HG03064 (cell line): ENCODE data around the gene SHROOM3.

Source experiments
- ATAC-seq: cut with Tn5 transposase; IDR thresholded peaks from one replicate; pipeline ENCODE4 v1.9.1; 2021; ENCODE audit warnings: low read depth; ENCODE audit not compliant: unreplicated experiment

SHROOM3 gene

DNA sequence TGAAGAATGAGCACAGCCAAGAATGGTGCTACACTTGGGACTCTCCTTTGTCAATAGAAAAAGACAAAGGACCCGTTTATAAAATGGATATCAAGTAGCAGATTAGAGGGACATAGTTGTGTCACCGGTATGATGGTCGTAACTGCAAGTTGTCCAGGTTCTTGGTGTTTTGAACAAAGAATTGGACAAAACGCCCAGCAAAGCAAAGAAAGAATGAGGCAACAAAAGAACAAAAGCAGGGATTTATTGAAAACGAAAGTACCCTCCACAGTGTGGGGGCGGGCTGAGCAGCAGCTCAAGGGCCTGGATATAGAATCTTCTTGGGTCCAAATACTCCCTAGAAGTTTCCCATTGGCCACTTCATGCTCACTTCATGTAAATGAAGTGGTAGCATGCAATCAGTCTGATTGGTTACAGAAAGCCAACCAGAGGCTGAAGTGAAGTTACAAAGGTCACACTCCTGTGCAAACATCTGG, 54.7 kb downstream of the SHROOM3 start:
- no peak for ATAC-seq

DNA sequence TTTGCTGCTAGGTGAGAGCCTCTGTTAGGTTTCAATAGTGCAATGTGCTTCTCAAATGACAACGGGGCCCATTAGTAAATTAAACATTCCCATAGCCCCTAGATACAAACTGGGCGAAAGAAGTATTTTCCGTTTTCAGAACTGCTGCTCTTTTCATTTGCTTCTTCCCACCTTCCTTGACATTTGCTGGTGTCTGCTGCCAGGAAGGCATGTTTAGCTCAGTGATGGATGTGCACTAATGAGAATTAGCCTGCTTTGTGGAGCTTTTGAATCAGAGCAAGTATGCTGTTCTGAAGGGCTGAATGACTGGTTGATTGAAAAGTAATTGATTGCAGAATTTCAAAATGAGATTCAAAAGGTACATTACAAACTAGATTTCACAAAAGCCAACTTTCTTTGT, 57.0 kb downstream of the SHROOM3 start:
- ATAC-seq = no peak

DNA sequence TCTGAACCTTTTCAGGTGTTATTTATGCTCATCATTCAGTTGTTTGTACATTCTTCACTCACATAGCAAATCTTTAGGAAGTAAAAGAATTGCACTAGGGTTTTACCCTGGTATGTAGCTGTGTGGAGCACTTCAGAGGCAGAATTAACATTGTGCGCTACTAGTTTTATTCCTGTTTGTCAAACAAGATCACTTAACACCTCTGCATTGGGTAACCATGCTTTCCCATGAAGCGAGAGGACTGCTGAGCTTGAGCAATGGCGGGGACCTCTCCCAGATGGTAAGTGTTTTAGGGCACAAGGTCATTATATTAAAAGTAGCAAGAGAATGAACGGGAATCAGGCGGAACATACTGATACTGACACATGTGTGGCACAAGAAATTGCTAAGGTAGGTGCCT, 59.2 kb downstream of the SHROOM3 start:
- no peak for ATAC-seq

DNA sequence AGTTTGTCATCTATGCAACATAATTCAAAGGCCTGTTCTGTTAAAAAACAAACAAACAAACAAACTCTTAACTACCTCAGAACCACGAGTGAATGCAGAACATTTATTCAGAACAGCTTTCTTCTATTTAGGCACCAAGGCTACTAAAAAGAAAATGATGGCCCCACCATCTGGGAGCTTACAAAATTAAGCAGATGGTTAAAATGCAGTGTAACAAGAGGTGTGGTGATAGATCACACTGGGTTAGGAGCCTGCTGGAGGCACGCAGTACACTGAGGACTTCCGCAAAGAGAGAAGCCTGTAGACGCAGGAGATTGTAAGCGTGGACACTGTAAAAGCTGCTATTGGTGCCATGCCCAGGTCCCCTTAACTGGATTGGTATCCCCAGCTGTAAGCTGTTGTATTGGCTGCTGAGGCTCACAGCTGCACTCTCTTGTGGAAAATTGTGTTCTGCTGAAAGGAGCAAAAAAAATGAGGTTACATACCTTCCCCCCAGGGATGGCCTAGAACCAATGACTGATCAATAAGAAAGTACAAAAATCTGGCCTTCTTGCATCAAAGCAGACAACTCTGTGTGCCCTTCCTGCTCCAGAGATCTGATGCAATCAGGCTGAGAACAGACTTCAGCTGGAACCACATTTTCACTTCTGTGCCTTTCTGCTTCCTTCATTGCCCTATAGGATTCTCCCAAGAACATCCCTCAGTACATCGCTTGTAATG, 60.0 kb downstream of the SHROOM3 start:
- ATAC-seq = no peak

- ATAC-seq = no peak
Observed at GRCh38 chr4:76498550-76498949, 63.5 kb downstream of the SHROOM3 start.

DNA sequence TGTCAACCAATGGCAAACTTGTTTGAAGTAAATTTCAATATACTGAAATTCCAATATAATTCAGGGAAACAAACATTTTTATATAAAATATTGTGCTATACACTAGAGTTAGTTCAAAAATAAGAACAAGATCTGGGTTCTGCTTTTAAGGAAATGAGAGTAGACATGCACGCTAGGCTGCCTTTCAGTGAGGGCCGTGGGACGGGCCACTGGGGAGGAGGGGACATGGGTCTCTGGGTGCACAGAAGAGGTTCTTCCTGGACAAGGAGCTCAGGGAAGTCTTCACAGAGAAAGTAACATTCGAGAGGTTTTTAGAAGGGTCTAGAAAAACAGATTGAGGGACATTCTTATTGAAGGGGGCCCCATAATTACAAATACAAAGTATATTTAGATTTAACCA, 64.4 kb downstream of the SHROOM3 start:
- no peak for ATAC-seq

DNA sequence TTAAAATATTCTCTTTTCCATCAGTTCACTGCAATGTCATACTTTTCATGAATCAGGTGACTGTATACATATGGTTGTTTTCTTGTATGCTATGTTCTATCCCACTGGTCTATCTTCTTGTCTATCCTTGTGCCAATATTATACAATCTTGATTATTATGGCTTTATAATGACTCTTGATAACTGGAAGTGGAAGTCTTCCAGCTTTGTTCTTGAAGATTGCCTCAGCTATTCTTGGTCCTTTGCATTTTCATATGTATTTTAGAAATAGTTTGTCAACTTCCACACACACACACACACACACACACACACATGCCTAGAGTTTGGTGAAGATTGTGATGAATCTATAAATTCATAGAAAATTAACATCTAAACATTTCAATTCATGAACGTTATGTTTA, 67.9 kb downstream of the SHROOM3 start:
- no peak for ATAC-seq

DNA sequence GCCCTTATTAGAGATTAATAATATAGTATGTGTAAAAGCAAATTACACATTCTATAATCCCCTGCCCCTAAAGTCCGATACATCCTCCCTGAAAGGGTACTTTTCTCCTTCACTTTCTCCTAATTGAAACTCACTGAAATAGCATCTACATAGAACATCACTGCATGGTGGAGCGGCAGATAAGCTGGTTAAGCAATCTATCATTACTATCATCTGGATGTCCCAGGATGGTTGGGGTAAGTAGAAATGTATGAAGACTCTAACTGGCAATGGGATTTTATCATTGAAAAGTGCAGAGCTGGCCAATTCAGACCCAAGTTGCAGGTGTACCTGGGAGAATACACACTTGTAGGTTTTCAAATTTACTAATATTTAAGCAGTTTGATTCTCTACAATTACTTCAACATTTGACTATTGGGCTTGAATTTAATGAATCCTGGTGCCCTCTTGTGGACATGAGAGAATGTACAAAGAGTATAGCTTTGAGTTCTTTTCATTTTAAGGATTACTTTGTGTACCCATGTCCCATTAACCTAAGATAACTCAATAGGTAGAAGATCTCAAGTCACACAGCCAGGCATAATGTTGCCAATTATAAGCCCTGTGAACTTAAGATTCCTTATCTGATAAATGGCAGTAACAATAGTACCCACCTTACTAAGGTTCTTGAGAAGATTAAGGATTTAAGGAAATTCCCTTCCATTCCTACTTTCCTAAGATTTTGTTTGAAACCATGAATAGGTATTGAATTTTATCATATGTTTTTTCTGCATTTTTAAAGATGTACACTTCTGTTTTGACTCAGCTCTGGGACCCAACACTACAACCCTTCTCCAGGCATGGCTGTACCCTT, 69.8 kb downstream of the SHROOM3 start:
- no peak for ATAC-seq

GRCh38 chr4:76511947-76512346, 76.9 kb downstream of the SHROOM3 start:
- no peak for ATAC-seq

DNA sequence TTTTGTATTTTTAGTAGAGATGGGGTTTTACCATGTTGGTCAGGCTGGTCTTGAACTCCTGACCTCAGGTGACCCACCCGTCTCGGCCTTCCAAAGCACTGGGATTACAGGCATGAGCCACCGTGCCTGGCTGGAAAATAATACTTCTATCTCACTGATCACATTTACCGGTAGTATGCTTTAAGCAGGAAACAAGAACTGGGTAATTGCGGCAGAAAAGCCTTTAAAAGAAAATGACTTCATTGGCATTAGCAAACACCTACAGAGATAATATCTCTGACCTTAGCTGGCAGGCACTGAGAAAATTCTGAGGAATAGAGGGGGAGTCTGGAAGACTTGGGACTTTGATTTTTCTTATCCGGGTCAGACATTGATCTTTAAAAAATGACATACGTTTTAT, 78.5 kb downstream of the SHROOM3 start:
- no peak for ATAC-seq

GRCh38 chr4:76514087-76514486, 79.1 kb downstream of the SHROOM3 start:
- ATAC-seq = no peak

DNA sequence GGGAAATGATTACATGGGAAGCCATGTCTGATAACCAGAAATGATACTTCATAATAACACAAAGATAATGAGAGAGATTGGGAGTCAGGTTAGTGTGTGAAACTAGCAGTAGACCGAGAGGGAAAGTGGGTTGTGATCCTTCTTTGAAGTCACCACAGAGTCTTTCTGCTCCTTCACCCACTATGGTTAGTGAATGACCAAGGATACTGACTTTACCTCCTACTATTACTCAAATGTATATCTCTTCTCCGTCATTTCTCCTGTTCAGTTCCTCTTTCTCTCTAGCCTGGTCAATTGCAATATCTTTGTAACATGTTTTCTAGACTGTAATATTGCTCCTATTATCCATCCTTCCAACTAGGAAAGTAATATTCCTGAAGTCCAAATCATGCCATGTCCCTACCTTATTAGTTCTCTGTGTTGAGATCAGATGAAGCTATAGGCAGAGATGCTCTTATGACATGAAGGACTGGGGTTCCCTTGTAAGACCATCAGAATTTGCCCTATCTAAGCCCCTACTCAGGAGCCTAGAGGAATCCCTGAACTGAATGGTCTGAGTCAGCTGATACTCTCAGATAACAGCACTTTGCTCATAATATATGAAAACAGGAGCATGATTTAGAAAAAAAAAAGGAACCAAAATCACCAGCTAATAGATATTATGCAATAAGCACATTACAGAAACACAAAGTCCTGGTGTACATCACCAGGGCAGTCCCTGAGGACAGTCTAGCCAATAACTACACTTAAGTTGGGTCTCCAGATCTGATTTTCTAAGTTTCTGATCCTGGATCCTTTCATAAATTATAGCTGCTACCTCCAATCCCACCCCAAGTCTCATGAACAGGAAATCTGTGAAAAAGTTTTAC, 81.2 kb downstream of the SHROOM3 start:
- no peak for ATAC-seq

DNA sequence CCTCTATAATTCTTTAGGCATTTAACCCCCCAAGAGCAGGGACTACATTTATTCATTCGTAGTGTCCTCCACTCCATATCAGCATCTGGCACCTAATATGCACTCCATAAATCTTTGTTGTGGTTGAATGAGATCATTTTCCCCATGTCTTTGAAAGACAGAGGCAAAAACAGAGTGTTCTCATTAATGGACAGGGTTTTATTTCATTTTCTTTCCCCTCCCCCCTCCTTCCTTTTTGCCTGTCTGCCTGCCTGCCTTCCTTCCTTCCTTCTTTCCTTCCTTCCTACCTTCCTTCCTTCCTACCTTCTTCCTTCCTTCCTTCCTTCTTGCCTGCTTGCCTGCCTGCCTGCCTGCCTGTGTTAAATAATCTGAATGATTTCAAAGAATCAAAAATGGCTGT, 83.2 kb downstream of the SHROOM3 start:
- ATAC-seq = no peak

GRCh38 chr4:76523593-76523992, 88.6 kb downstream of the SHROOM3 start:
- no peak for ATAC-seq

GRCh38 chr4:76525751-76526150, 90.7 kb downstream of the SHROOM3 start:
- ATAC-seq = no peak

DNA sequence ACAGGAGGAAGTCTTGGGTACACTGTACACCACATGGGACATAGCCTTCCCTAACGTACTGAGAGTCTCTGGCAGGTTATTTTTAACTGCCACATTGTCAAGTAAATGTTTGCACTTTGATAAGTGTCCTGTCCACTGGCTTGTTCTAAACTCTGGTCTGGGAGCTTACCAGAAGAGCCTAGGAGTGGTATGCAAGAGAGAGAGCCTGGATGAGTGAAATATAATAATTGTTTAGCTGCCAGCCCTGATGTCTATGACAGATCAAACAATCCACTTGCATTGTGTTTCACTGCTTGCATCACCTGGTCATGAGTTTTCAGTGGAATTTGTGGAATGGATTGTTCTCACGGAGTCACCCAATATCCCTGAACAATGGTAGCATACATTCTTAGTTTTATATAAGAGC, 91.6 kb downstream of the SHROOM3 start:
- ATAC-seq = no peak

GRCh38 chr4:76527666-76528065, 92.6 kb downstream of the SHROOM3 start:
- ATAC-seq = no peak

DNA sequence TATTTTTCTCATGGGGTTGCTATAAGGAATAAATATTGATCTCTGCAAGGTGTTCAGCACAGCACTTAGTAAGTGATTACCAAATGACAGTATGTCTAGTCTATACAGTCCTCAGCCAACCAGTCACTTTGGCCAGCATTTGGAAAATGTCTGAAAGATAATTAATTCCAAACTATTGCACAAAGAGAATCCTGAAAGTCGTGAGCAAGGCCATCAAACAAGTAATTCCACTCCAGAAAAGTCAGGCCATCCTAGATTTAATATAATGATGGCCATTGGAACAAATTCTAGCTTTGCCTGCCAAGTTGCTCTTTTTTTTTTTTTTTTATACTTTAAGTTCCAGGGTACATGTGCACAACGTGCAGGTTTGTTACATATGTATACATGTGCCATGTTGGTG, 96.6 kb downstream of the SHROOM3 start:
- ATAC-seq = no peak

- ATAC-seq = no peak
Observed at GRCh38 chr4:76532805-76533204, 97.8 kb downstream of the SHROOM3 start.

DNA sequence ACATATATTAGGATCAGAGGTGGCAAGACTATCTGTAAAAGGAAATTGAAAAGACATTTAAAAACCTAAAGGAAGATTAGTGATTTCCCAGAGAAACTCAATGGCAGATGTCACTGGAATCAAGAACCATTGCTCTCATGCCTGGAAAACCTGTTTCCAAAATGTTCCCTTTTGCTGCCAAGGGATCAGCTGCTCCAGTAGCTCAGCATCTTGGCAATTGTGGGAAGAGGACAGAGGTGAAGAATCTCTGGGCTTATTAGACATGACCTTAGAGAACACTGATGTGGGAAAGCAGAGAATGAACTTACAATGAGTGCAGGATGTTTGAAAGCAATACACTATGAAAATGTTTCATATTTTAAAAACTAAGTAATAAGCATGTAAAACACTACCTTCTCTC, 98.3 kb downstream of the SHROOM3 start:
- no peak for ATAC-seq
